GM21723 (cell line): ENCODE measurements around the gene NFAM1.

ENCODE experiments used
- ATAC-seq: cut with Tn5 transposase; IDR thresholded peaks from one replicate; pipeline ENCODE4 v1.9.1; 2021; ENCODE audit warnings: mild to moderate bottlenecking, moderate library complexity; ENCODE audit not compliant: unreplicated experiment

NFAM1 gene

DNA sequence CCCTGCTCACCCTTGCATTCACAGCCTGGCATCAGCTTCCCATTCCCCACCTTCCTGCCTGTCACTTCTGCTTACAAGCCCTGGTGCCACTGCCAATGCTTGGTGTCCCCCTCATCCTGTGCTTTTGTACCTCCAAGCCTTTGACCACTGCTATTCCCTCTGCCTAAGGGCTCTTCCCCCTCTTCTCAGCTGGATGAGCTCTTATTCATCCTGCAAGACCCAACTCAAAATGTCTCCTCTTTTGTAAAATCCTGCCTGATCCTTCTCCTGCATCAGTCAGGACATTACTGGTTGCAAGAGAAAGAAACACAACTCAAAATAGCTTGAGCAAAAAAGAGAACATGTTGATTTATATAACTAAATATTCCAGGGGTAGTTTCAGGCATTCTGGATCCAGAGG, 94.8 kb downstream of the NFAM1 start:
- ATAC-seq, result no peak

- ATAC-seq, result no peak
Observed at GRCh38 chr22:42336527-42337227, 95.5 kb downstream of the NFAM1 start.

DNA sequence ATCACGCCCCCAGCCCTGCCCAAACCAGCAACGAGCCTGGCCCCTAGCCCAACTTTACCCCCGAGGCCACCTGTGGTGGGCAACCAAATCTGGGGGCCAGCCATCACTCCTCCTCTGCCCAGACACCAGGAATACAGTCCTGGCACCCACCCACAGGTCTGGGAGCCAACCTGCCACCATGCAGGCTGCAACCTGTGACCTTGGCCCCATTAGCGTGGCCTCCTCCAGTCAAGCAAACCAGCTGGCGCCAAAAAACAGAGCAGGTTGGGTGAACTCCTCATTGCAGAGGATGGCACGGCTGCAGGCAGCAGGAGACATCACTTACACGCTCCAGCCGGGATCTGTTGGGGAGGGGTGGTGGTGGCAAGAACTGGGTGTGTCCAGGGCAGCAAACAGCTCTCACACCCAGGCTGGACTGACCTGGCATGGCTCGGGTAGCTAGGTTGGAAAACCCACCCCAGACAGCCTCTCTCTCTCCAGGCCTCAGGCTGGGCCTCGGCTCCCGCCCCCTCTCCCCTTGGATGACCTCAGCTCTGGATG, 96.3 kb downstream of the NFAM1 start:
- no peak for ATAC-seq

DNA sequence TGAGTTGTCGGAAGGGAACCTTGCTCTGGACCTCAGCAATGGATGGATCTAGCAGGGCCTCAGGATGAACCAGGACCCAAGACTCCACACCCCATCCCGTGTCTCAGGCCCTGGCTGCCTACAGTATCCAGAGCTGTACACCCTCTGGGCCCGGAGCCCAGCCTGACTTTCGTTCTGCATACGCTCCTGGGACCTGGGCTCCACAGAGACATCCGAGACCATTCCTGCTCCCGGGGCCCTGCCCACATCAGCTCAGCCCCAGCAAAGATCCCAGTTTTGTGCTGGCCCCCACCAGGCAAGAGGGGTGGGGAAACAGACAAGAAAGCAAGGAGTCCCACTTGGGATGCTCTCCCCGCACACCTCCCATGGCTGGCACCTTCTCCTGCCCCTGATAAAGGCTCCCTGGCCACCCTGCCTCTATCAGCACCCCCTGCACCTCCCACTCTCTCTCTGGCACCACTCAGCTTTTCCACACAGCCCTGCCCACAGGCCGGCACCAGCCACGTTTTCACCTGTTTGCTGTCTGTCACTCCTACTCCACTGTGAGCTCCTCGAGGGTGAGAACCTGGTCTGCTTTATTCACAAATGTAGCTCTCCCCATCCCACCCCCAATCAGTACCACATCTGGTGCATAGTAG, 97.2 kb downstream of the NFAM1 start:
- ATAC-seq, result no peak

DNA sequence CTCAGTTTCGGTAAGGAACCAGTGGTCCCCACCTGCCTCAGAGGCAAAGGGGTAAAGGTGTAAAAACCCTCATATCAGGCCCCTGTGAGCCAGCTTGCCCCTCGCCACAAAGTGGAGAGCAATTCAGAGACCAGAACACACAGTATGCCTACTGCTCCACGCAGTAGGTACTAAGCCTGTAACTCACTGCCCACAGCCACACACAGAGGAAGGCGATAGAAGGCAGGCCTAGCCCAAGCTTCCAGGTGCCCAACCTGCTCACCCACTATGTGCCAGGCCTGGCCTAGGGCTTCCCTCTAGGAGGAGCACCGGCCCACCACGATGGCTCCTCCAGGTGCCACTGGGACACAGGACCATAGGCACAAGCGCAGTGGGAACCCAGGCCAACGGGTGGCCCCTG, 98.7 kb downstream of the NFAM1 start:
- no peak for ATAC-seq

- ATAC-seq, result no peak
Observed at GRCh38 chr22:42332089-42332488, 100.1 kb downstream of the NFAM1 start.

- ATAC-seq, result no peak
Observed at GRCh38 chr22:42331014-42331413, 101.2 kb downstream of the NFAM1 start.
